Panc1 (cell line): Measurements from ENCODE around the gene THAP9. TPM values are rescaled to one million over a fixed set of nuclear protein-coding genes. Genes with fewer than 3 reads are reported as not detected.

Experiments used
- ATAC-seq: fragments of 200-7000 bp; cut with Tn5 transposase; 2 replicates; pipeline ENCODE4 v1.9.1; 2020; ENCODE audit warnings: mild to moderate bottlenecking, moderate library complexity
- BruUV-seq: library from RNA; stranded (reverse); fragments of 400-500 nt; replicated peaks from 2 replicates; lab custom pipeline; 2021; lab: Mats Ljungman, UMichigan
- CTCF ChIA-PET: fragments of 300-600 bp; sonication (Branson Sonifier 250); formaldehyde crosslinking; loops from one replicate; lab custom pipeline; 2022; ENCODE audit warnings: antibody characterized with exemption; lab: Charles Lee
- POLR2A ChIA-PET: fragments of 300-600 bp; sonication (Branson Sonifier 250); formaldehyde crosslinking; loops from one replicate; lab custom pipeline; 2022; ENCODE audit warnings: antibody characterized with exemption; lab: Charles Lee
- DNase-seq: peaks from one replicate; pipeline ENCODE4 v3.0.0-alpha.2; 2010; ENCODE audit warnings: low read depth, low spot score
- H3K27ac ChIP-seq: 2 replicates; pipeline ENCODE4 v1.5.1; 2011; ENCODE audit warnings: mild to moderate bottlenecking, low read length, inconsistent platforms
- H3K27me3 ChIP-seq: fragments of 200-500 bp; sonication (Bioruptor generic); 2 replicates; pipeline ENCODE4 v1.6.0; 2014; ENCODE audit warnings: low read length, inconsistent platforms; ENCODE audit not compliant: control insufficient read depth, insufficient read depth
- H3K36me3 ChIP-seq: fragments of 200-500 bp; sonication (Bioruptor generic); 2 replicates; pipeline ENCODE4 v1.5.1; 2014; ENCODE audit warnings: inconsistent platforms, mild to moderate bottlenecking, low read length, moderate library complexity; ENCODE audit not compliant: control insufficient read depth, insufficient read depth
- H3K4me1 ChIP-seq: 2 replicates; pipeline ENCODE4 v1.5.1; 2011; ENCODE audit warnings: inconsistent platforms, mild to moderate bottlenecking, low read length, moderate library complexity; ENCODE audit not compliant: control insufficient read depth, insufficient read depth
- H3K4me3 ChIP-seq, 2 experiments: 2 replicates each; pipeline ENCODE4 v1.5.1; 2011 to 2012; ENCODE audit warnings: low read depth in 2 of 2, low read length in 2 of 2, mild to moderate bottlenecking in 2 of 2, inconsistent platforms in 1 of 2, moderate library complexity in 1 of 2
- H3K9me3 ChIP-seq: fragments of 200-500 bp; sonication (Bioruptor generic); 2 replicates; pipeline ENCODE4 v1.5.1; 2014; ENCODE audit warnings: low read depth, mild to moderate bottlenecking, inconsistent platforms, low read length, moderate library complexity; ENCODE audit not compliant: control insufficient read depth, insufficient read depth
- CTCF ChIP-seq: fragments of 450-650 bp; IDR thresholded peaks from 2 replicates; pipeline ENCODE4 v1.5.1; 2017; ENCODE audit warnings: mild to moderate bottlenecking
- POLR2AphosphoS5 ChIP-seq: IDR thresholded peaks from 2 replicates; pipeline ENCODE4 v1.6.1; 2012; ENCODE audit warnings: mild to moderate bottlenecking, low read depth, low read length, moderate library complexity
- SIN3A ChIP-seq: IDR thresholded peaks from 2 replicates; pipeline ENCODE4 v1.6.1; 2012; ENCODE audit warnings: low read depth, mild to moderate bottlenecking, low read length, moderate library complexity, borderline replicate concordance; ENCODE audit not compliant: insufficient read depth
- TCF7L2 ChIP-seq: IDR thresholded peaks from 2 replicates; pipeline ENCODE4 v1.6.1; 2011; ENCODE audit warnings: mild to moderate bottlenecking, low read depth, low read length, inconsistent platforms
- in situ Hi-C: cut with HindIII; loops from 2 replicates; pipeline ENCODE4 v1.10.0; 2016; ENCODE audit warnings: low sequenced_read_pairs, low pct_unique_long_range_greater_than_20kb
- intact Hi-C: fragments of 100-400 bp; cut with micrococcal nuclease; formaldehyde crosslinking; loops from one replicate; pipeline ENCODE4 v1.10.0; 2022; ENCODE audit not compliant: unreplicated experiment
- total RNA-seq: library from RNA; stranded (reverse); gene quantifications from one replicate; pipeline ENCODE4 v1.2.1, GENCODE V29; 2021; ENCODE audit not compliant: unreplicated experiment
- TF ChIP-seq, protein P1 (sequence below), 2 experiments: IDR thresholded peaks; 2 replicates each; pipeline ENCODE4 v1.6.1; 2011 to 2012; ENCODE audit warnings: low read depth in 2 of 2, control low read depth in 1 of 2, low read length in 1 of 2, mild to moderate bottlenecking in 1 of 2, moderate library complexity in 1 of 2; ENCODE audit not compliant: insufficient read depth in 1 of 2

The THAP9 gene
- total RNA-seq, 1 experiment from 2014 or later: 3.0 TPM

- peak overlapping the region; percentile 95 for H3K4me3 ChIP-seq
- TF ChIP-seq SIN3A: no peak
- TF ChIP-seq TCF7L2: no peak
- no peak for TF ChIP-seq POLR2AphosphoS5
- H3K27ac ChIP-seq: peak overlapping the region; percentile 97
- H3K36me3 ChIP-seq: peaks cover 17% of the 10 kb centered on the region
- DNase-seq: peak; percentile 32
- CTCF ChIA-PET: no interaction called here
- no peaks in the 10 kb centered on the region for H3K27me3 ChIP-seq
- H3K4me1 ChIP-seq: peaks cover 9% of the 10 kb centered on the region
- no peaks in the 10 kb centered on the region for H3K9me3 ChIP-seq
- no TSS peak for BruUV-seq
- intact Hi-C loops: no loop called here
- peak; percentile 23 for ATAC-seq
- in situ Hi-C loops: no loop called here
- POLR2A ChIA-PET: interaction anchor here (0.6 to 1.0 kb wide), 3 partner anchors 13 to 215 kb away, joined by 3 to 4 read pairs (median 3); partner anchors contain the start of gene PLAC8
These were observed 497 bp upstream of the THAP9 start for GRCh38 chr4:82900066-82900410.

DNA sequence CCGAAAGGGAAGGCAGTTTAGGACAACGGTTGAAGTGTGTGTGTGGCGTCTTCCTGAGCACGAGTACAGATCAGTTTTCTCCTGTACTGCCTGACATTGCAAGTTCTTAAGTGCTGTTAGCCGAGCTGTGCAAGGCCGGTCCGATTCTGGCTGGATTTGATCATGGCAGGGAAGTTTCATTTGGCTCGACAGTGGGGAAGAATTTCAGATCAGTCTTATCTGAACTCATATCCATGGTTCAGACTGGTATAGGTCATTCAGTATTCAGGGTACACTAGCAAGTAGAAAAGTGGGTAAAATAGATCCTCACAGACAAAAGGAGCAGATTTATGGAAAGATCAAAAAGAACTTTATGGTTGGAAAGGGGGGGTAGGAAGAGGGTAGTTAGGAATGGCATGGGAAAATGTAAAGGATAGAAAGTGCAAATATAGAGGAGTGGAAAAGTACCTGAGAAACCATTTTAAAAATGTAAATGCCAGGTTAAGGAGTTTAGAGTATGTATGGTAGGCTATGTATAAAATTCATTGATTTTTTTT, 716 bp downstream of the THAP9 start:
- DNase-seq: no peak
- BruUV-seq: no TSS peak
- POLR2A ChIA-PET: interaction anchor here (1.0 kb wide), 1 partner anchor 14 kb away, joined by 3 read pairs; no protein-coding TSS in a partner anchor

More for the DNA sequence above, 716 bp downstream of the THAP9 start:
- TF ChIP-seq CTCF (no peak), TCF7L2 (no peak), SIN3A (no peak), POLR2AphosphoS5 (no peak)
- TF ChIP-seq, protein P1, sequence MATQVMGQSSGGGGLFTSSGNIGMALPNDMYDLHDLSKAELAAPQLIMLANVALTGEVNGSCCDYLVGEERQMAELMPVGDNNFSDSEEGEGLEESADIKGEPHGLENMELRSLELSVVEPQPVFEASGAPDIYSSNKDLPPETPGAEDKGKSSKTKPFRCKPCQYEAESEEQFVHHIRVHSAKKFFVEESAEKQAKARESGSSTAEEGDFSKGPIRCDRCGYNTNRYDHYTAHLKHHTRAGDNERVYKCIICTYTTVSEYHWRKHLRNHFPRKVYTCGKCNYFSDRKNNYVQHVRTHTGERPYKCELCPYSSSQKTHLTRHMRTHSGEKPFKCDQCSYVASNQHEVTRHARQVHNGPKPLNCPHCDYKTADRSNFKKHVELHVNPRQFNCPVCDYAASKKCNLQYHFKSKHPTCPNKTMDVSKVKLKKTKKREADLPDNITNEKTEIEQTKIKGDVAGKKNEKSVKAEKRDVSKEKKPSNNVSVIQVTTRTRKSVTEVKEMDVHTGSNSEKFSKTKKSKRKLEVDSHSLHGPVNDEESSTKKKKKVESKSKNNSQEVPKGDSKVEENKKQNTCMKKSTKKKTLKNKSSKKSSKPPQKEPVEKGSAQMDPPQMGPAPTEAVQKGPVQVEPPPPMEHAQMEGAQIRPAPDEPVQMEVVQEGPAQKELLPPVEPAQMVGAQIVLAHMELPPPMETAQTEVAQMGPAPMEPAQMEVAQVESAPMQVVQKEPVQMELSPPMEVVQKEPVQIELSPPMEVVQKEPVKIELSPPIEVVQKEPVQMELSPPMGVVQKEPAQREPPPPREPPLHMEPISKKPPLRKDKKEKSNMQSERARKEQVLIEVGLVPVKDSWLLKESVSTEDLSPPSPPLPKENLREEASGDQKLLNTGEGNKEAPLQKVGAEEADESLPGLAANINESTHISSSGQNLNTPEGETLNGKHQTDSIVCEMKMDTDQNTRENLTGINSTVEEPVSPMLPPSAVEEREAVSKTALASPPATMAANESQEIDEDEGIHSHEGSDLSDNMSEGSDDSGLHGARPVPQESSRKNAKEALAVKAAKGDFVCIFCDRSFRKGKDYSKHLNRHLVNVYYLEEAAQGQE (IDR thresholded peaks at IDR 0.05; ENCODE audit: insufficient read depth in 1 of 2, low read depth in 2 of 2, low read length in 1 of 2): no peak
- CTCF ChIA-PET: no interaction called here
- Histone ChIP-seq H3K27me3 (no peaks in the 10 kb centered on the region), H3K4me3 (peak overlapping the region; percentile 95), H3K4me1 (peaks cover 9% of the 10 kb centered on the region), H3K36me3 (peaks cover 8% of the 10 kb centered on the region), H3K9me3 (no peaks in the 10 kb centered on the region), H3K27ac (peak overlapping the region; percentile 97)
- in situ Hi-C loops: no loop called here
- intact Hi-C loops: no loop called here
- ATAC-seq: no peak
